ENCODE data around the gene STAC3.

The STAC3 gene

DNA sequence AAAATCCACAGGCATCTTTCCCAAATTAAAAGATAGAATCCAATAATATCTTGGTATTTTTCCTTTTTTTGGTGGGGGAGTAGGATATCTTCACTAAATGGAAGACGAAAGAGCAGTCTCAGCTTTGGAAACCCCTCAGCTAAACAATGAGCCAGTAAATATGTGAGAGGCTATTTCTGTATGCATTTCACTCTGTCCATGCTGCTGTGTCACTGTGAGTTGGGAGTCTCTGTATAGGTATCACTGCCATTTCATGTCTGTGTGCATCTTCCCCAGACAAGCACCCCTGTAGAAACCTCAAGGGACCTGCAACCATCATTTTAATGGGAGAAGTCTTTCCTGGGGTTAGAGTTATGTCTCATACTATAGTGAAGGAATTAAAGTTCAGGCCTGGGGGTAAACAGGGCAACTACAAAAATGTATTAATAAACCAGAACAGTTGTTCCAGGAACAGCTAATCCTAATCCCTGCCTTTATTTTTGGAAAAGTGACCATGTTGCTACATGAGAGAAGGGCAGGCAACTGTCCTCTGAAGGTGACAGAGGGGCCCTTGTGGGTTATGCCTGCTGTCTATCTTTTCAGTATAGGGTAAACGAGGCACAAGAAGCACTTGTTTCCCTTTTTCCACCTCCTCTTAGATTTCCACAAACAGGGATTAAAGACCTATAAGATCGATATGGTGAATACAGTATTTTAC lies 11.3 kb upstream of the STAC3 start:
- TF ChIP-seq, protein P1, sequence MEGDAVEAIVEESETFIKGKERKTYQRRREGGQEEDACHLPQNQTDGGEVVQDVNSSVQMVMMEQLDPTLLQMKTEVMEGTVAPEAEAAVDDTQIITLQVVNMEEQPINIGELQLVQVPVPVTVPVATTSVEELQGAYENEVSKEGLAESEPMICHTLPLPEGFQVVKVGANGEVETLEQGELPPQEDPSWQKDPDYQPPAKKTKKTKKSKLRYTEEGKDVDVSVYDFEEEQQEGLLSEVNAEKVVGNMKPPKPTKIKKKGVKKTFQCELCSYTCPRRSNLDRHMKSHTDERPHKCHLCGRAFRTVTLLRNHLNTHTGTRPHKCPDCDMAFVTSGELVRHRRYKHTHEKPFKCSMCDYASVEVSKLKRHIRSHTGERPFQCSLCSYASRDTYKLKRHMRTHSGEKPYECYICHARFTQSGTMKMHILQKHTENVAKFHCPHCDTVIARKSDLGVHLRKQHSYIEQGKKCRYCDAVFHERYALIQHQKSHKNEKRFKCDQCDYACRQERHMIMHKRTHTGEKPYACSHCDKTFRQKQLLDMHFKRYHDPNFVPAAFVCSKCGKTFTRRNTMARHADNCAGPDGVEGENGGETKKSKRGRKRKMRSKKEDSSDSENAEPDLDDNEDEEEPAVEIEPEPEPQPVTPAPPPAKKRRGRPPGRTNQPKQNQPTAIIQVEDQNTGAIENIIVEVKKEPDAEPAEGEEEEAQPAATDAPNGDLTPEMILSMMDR (IDR thresholded peaks at IDR 0.05): no peak
- no peak overlapping the region for H3K4me3 ChIP-seq
- DNase-seq (ENCODE audit: low spot score): no peak
- no peak overlapping the region for H3K27ac ChIP-seq

DNA sequence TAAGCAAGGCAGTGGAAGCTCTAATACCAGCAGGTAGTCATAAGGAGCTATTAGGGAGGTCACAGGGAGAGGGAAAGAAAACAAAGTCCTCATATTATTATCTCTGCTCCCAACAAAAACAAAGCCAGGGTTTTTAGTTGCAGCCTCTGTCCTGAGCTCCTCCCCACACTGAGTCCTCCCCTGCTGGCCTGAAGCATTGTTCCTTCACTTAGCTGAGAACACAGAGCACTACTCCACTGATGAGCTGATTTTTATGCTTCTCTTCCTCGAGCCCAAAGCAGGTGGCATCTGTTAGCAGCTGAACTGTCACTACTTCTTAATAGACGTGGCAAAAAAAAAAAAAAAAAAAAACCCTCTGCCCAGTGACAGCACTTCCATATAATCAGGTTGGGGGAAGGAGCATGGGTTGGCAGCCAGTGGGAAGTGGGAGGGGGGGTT lies 10.5 kb upstream of the STAC3 start:
- TF ChIP-seq, protein P1 (IDR thresholded peaks at IDR 0.05): no peak
- Histone ChIP-seq H3K27ac (no peak overlapping the region), H3K4me3 (no peak overlapping the region)
- no peak for DNase-seq (ENCODE audit: low spot score)

DNA sequence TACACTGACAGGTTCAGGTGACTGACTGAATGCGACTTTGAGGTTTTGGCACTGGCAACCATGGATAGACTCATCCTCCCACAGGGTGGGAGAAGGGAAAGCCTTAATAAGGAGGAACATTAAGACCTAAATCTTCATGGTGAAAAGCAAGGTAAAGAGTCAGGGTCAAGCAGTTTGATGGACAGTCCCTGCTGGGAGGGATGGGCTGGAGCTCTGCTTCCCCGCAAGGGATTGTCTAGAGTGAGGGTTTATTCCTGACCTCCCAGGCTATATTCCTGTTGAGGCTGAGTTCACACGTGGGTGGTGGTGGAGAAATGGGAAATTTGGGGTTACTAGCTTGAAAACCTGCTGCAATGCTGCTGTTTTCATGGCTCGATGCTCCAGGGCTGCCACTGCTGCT lies 9.4 kb upstream of the STAC3 start:
- Histone ChIP-seq H3K4me3 (no peak overlapping the region), H3K27ac (no peak overlapping the region)
- DNase-seq (ENCODE audit: low spot score): no peak
- TF ChIP-seq, protein P1 (IDR thresholded peaks at IDR 0.05): no peak

DNA sequence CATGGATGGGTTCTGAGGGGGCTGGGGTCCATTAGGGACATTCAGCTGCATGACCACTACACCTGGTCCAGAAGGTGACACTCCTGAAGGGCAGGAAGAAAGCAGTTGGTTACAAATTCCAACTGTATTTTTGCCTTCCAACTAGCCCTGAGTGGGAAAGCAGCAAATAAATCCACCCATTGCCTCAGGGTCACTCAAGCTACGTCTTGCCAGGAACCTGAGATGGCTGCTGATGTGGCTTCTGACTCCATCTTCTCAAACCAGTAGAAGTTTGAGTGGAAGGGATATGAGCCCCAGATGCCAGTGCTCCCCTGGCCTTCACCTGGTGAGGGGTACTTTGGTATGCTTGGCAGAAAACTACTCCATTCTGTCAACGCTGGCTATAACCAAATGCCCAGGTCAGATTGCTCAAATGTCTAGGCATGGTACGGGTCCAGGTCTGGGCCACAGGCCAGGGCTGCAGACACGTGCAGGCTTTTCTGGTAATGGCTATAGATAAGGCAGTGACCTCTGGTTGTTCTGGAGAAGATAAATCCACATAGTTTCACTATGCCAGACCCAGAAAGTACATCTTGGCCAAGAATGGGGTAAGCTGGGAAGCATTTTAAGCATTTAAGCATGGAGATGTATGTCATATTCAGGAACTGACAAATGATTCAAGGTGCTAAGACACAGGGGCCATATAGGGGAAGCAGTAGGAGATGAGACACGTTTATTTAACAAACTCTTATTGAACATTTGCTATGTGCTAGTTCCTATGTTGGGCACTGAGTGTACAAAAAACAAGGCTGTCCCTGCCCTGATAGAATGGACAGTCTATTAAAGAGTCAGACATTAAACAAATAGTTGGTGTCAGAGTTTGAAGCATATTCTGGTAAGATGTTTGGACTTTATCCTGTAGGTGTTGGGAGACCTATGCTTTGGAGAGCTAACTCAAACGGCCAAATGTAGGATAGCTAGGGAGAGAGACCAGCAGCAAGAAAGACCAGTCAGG lies 8.3 kb upstream of the STAC3 start:
- TF ChIP-seq, protein P1 (IDR thresholded peaks at IDR 0.05): no peak
- DNase-seq (ENCODE audit: low spot score): no peak
- H3K4me3 ChIP-seq: no peak overlapping the region
- no peak overlapping the region for H3K27ac ChIP-seq

DNA sequence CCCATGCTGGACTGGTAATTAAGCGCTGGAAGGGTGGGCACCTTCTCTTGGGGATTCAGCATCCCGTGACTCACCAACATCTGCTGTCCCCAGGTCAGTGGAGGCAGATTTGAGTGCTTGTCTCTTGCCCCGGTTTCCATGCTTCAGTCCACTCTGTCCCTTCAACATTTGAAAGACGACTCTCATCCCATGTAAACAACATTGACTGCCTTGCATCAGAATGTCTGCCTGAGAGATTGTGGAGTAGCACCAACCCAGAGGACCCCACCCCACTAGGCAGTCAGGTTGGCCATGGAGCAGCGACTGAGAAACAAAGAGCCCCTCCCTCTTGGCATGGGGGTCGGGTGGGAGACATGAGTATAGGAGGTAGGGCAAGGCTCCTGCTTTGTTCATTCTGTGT lies 4.9 kb upstream of the STAC3 start:
- Histone ChIP-seq H3K27ac (no peak overlapping the region), H3K4me3 (no peak overlapping the region)
- no peak for DNase-seq (ENCODE audit: low spot score)
- TF ChIP-seq, protein P1 (IDR thresholded peaks at IDR 0.05): no peak

DNA sequence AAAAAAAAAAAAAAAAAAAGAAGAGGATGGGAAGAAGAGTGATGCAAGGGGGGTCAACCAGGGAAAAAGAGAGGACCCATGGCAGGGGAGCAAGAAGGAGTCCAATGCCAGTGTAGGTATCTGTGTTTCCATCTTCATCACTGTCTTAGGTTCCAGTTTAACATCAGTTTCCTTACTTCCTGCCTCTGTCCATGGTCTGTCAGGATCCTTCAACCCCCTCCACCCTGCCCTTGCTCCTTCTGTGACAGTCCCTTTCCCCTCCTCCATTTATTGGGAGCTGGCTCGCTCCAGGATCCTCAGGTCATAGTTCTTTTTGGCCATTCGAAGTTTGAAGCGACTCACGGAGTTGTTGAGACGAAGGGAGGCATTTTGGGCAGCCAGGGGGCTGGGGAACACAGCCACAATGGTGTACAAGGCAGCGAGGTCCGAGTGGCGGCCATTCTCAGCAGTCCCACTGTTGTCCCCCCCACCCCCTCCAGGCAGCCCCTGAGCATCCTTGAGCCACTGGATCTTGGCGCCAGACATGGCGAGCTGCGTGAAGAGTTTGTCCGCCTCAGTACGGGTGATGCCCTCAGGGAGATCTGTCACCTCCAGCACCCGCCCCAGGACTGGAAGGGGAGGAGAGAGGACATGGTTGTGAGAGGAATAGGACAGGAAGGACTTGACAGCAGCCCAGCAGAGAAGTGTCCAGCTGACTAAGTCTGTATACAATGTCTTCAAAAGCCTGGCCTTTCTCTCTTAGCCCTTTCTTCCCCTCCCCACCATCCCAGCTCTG lies 3.7 kb upstream of the STAC3 start:
- Histone ChIP-seq H3K27ac (no peak overlapping the region), H3K4me3 (no peak overlapping the region)
- TF ChIP-seq, protein P1 (IDR thresholded peaks at IDR 0.05): no peak
- no peak for DNase-seq (ENCODE audit: low spot score)
